Ovary (tissue), 3 donors: ENCODE measurements around the gene PGAM5.

Experiments
- CTCF ChIP-seq, 3 donors: fragments of 450-650 bp in 2 of 3; fragments of 200-600 bp in 1 of 3; IDR thresholded peaks; one replicate each; pipeline versions ENCODE4 v1.5.1 to v1.8.0; 2016 to 2022; ENCODE audit warnings: antibody characterized with exemption in 3 of 3, mild to moderate bottlenecking in 1 of 3
- EP300 ChIP-seq: sonication (generic); formaldehyde crosslinking; IDR thresholded peaks from one replicate; pipeline ENCODE4 v1.6.1; 2017; ENCODE audit warnings: antibody characterized with exemption
- donor health status: DM: no; HTN: no; CAD: no.

GRCh38 chr12:132739600-132740312, 29.1 kb downstream of the PGAM5 start:
- TF ChIP-seq CTCF (IDR thresholded peaks at IDR 0.05) (no peak), EP300 (no peak)
